AG04450 (cell line): Measurements from ENCODE around the gene THEM4. TPM values are rescaled to one million over a fixed set of nuclear protein-coding genes. Genes with fewer than 3 reads are reported as not detected.

ENCODE experiments used
- CTCF ChIA-PET: fragments of 300-600, 350-600 bp; formaldehyde crosslinking; extraction: SDS; loops from one replicate; lab custom pipeline; 2022; ENCODE audit warnings: antibody characterized with exemption, inconsistent platforms; lab: Charles Lee
- POLR2A ChIA-PET: fragments of 350-600 bp; formaldehyde crosslinking; extraction: SDS; loops from one replicate; lab custom pipeline; 2021; ENCODE audit warnings: antibody characterized with exemption, inconsistent platforms; lab: Yijun Ruan, JAX
- DNase-seq: peaks from one replicate; pipeline ENCODE4 v3.0.0-alpha.2; 2011; ENCODE audit warnings: low read depth, low spot score
- H3K27ac ChIP-seq: one replicate; pipeline ENCODE4 v1.5.1; 2012; ENCODE audit warnings: low read depth, low read length, control low read depth
- H3K27me3 ChIP-seq: one replicate; pipeline ENCODE4 v1.6.0; 2012; ENCODE audit warnings: low read length; ENCODE audit not compliant: control insufficient read depth, insufficient read depth
- H3K4me3 ChIP-seq: 2 replicates; pipeline ENCODE4 v1.5.1; 2011; ENCODE audit warnings: mild to moderate bottlenecking, low read depth, low read length, control low read depth
- H3K9me3 ChIP-seq: 2 replicates; pipeline ENCODE4 v1.5.1; 2012; ENCODE audit warnings: low read length; ENCODE audit not compliant: control insufficient read depth, insufficient read depth
- CTCF ChIP-seq: IDR thresholded peaks from 2 replicates; pipeline ENCODE4 v1.5.1; 2011; ENCODE audit warnings: low read depth, low read length, control low read depth, inconsistent platforms
- polyA plus RNA-seq: library from polyadenylated mRNA; depleted of rRNA; stranded (reverse); fragments of >200 nt; gene quantifications from 2 replicates; pipeline ENCODE4 v1.2.3, GENCODE V29; 2011

The THEM4 gene
- polyA plus RNA-seq, 1 experiment, result 24.8 TPM

DNA sequence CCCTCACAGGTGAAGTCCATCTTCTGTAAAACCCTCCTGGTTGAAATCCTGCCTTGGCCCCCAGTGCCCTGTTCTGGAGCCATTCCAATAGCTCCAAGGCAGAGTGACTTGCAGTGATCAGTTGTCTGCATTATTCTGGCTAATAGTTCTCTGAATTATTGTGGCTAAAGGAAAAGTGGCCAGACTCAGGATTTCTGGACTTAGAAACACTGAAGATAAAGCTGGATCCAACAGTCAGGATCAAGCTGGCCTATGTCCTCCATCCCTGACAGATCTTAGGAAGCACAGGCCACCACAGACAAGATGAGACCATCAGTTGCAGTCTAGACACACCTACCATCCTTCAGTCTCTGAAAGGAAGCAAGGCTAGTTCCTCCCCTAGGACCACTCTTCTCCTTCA is 68.9 kb downstream of the THEM4 start:
- ChIA-PET CTCF (no interaction called here), POLR2A (no interaction called here)
- no peak for DNase-seq
- no peak overlapping the region for H3K4me3 ChIP-seq
- peaks cover 53% of the 10 kb centered on the region for H3K27me3 ChIP-seq
- H3K9me3 ChIP-seq, result peaks cover 7% of the 10 kb centered on the region; the same call in 1 of the 2 replicates
- no peak overlapping the region for H3K27ac ChIP-seq
- no peak for TF ChIP-seq CTCF

DNA sequence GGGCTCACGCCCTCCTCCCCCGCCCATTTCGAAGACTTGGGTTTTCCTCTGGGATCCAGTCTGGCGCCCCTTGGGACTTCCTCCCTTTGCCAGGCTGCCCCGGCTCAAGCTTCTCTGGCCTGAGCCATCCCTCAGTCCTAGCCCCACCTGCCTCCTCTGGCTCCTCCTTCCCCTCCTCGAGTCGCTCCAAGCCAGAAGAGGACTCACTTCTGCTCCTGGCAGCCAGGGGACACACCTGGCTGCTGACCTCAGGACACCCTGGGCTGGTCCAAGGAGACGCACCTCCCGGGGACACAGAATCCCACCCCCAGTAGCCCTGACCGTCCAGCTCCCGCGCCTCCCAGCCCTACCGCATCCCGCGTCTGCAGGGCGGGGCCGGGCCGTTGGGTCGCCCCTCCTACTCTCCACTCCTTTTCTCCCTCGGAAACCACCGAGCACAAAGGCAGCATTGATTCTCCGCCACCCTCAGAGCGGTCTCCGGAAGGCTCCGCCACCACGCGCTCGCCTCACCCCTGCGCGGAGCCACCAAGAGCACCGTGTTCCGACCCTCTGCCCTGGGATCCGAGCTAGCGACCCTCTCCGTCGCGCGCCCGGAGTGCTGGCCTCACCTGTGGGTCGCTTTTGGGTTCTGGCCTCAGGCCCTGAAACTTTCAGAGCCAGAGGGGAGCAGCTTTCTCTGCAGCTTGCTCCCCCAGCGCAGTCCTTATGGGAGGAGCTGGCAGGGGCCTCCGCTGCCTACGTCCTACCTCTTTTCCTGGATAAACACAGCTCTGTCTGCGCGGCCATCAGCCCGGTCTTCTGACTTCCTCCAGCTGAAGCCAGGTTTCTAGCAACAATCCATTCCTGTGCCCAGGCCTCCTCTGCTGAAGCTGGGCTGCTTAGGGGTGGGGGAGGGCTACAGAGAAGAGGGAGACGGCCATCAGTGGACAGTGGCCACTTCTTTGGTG is 69.6 kb downstream of the THEM4 start, which contains the start of gene C2CD4D:
C2CD4D (minus strand) TSS at position 364 of the 947 bp plus-strand sequence. CDS start 831 bp downstream, outside the sequence.
- Histone ChIP-seq H3K27me3 (peaks cover 57% of the 10 kb centered on the region), H3K4me3 (no peak within 1 kb of the TSS), H3K27ac (no peak within 1 kb of the TSS), H3K9me3 (peaks cover 7% of the 10 kb centered on the region; the same call in 1 of the 2 replicates)
- POLR2A ChIA-PET, result no interaction called here
- no peak for DNase-seq
- TF ChIP-seq CTCF, result no peak
- CTCF ChIA-PET, result no interaction called here

DNA sequence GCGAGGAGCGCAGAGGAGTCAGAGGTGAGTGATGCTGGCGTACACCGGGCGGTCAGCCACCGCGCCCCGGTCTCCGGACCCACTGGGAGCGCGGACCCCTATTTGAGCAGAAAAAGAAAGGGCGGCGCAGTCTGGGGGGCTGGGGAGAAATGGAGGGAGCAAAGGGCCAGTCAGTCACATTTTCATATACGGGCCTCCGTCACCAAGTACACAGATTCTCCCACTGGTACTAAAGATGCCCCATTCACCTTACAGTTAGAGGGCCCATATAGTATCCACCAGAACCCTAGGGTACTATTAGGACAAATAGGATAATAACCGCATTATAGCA is 70.3 kb downstream of the THEM4 start:
- DNase-seq, result no peak
- CTCF ChIA-PET, result no interaction called here
- TF ChIP-seq CTCF, result no peak
- Histone ChIP-seq H3K4me3 (no peak overlapping the region), H3K27ac (no peak overlapping the region), H3K9me3 (peaks cover 7% of the 10 kb centered on the region; the same call in 1 of the 2 replicates), H3K27me3 (peaks cover 52% of the 10 kb centered on the region)
- POLR2A ChIA-PET, result no interaction called here

- DNase-seq, result no peak
- CTCF ChIA-PET, result no interaction called here
- POLR2A ChIA-PET, result no interaction called here
Measured at GRCh38 chr1:151838222-151839081, 70.9 kb downstream of the THEM4 start.

More at GRCh38 chr1:151838222-151839081, 70.9 kb downstream of the THEM4 start:
- Histone ChIP-seq H3K27me3 (peaks cover 55% of the 10 kb centered on the region), H3K4me3 (peak overlapping the region; percentile 17; the same call in 1 of the 2 replicates), H3K9me3 (peaks cover 7% of the 10 kb centered on the region; the same call in 1 of the 2 replicates), H3K27ac (no peak overlapping the region)
- no peak for TF ChIP-seq CTCF
